IPS-18c (cell line): Measurements from ENCODE around the gene ZNF23.

Source experiments
- H3K4me3 ChIP-seq: 2 replicates; pipeline ENCODE4 v1.7.0; 2013; ENCODE audit warnings: low read depth, mild to moderate bottlenecking, low read length, moderate library complexity; ENCODE audit not compliant: insufficient read depth
- H3K9me3 ChIP-seq: one replicate; pipeline ENCODE4 v1.6.1; 2013; ENCODE audit warnings: mild to moderate bottlenecking, low read length, moderate library complexity; ENCODE audit not compliant: control insufficient read depth, insufficient read depth

ZNF23 gene

GRCh38 chr16:71439523-71439922 is 22.5 kb downstream of the ZNF23 start:
- Histone ChIP-seq H3K9me3 (peaks cover 3% of the 10 kb centered on the region), H3K4me3 (no peak overlapping the region)

GRCh38 chr16:71436473-71436872 is 25.6 kb downstream of the ZNF23 start:
- peaks cover under 1% of the 10 kb centered on the region for H3K9me3 ChIP-seq
- no peak overlapping the region for H3K4me3 ChIP-seq

GRCh38 chr16:71432906-71433305 is 29.1 kb downstream of the ZNF23 start:
- Histone ChIP-seq H3K4me3 (no peak overlapping the region), H3K9me3 (no peaks in the 10 kb centered on the region)

- H3K9me3 ChIP-seq = no peaks in the 10 kb centered on the region
- H3K4me3 ChIP-seq = no peak overlapping the region
Observed at GRCh38 chr16:71431991-71432390, 30.1 kb downstream of the ZNF23 start.

DNA sequence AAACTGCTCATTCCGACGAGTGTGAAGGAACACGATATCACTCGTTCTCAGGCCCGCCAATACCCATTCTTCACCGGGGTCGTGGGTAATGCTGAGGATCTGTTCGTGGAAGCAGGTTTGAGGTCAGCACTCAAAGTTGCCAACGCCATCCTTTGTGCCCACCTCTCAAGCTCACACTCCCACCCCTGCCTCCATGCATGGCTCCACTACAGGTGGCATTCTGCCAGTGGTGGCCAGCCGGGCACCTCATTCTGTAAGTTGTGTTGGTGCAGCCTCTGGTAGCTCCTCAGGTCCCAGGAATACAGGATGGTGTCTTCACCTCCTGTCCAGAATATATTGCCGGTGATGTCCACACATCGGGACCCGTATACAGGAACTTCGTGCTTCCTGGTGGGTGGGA is 30.9 kb downstream of the ZNF23 start:
- no peaks in the 10 kb centered on the region for H3K9me3 ChIP-seq
- no peak overlapping the region for H3K4me3 ChIP-seq

- Histone ChIP-seq H3K9me3 (no peaks in the 10 kb centered on the region), H3K4me3 (no peak overlapping the region)
Observed at GRCh38 chr16:71430744-71431143, 31.3 kb downstream of the ZNF23 start.

- Histone ChIP-seq H3K4me3 (no peak overlapping the region), H3K9me3 (no peaks in the 10 kb centered on the region)
Observed at GRCh38 chr16:71429581-71429980, 32.5 kb downstream of the ZNF23 start.

- no peak overlapping the region for H3K4me3 ChIP-seq
- no peaks in the 10 kb centered on the region for H3K9me3 ChIP-seq
Observed at GRCh38 chr16:71428883-71429282, 33.2 kb downstream of the ZNF23 start.

- Histone ChIP-seq H3K9me3 (no peaks in the 10 kb centered on the region), H3K4me3 (no peak overlapping the region)
Observed at GRCh38 chr16:71428385-71428784, 33.7 kb downstream of the ZNF23 start.

DNA sequence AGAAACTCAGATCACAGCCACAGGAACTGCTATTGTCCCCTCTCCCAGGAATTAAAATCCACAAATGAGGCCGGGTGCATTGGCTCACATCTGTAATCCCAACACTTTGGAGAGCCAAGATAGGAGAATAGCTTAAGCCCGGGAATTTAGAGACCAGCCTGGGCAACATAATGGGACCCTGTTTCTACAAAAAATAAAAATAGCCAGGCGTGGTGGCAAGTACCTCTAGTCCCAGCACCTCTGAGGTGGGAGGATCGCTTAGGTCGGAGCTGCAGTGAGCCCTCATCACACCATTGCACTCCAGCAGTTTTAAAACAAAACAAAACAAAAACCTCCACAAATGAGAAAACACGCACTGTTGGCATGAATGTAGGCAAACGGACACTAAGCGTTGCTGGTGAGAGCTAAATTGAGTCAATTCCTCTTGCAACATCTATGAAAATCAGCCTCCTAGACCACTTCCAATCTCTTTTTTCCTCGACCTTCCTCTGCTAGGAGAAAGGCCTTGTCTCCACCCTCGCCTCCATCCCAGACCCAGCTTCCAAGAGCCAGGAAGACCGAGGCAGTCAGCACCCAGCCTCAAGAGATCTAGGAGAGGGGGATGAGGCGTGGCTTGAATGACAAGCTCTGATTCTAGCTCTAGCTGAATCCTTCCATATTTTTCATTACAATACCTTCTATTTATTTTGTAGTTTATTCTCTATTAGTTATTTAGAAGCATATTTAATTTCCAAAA is 35.0 kb downstream of the ZNF23 start:
- H3K4me3 ChIP-seq = no peak overlapping the region; the same call in 1 of the 2 replicates
- no peaks in the 10 kb centered on the region for H3K9me3 ChIP-seq

GRCh38 chr16:71426069-71426879 is 35.8 kb downstream of the ZNF23 start:
- H3K9me3 ChIP-seq = no peaks in the 10 kb centered on the region
- H3K4me3 ChIP-seq = peak overlapping the region; percentile 74

DNA sequence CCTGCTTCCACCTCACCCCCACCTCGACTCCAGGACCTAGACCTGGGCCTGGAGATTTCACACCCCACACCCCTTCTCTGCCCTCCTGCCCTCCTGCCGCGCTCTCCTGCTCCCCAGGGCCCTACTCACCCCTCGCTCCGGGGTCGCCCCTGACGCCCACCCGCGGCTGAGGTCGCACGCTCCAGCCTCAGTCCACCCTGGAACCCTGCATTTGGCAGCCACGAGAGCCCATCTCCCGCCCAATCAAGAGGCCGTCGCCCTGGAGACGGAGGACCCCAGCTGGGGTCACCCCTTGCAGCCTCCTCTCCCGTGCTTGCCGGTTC is 36.3 kb downstream of the ZNF23 start:
- Histone ChIP-seq H3K9me3 (no peaks in the 10 kb centered on the region), H3K4me3 (peak overlapping the region; percentile 74)

DNA sequence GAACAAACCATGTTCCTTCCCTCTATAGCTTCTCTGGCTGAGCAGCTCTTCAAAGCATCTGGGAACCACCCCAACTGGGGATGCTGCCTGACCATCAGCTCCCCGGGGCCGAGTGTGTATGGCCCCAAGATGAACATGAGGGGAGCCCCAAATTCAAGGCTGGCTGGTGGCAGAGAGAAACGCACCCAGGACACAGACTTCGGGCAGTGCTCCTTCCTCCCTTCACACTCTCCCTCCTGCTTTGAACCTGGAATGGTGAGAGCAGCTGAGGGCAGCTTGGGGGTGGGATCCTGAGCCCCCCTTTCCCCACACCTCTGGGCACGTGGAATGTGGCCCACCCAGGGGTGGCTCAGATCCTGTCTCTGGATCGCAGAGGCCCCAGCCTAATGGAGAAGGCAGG is 37.4 kb downstream of the ZNF23 start:
- Histone ChIP-seq H3K9me3 (no peaks in the 10 kb centered on the region), H3K4me3 (no peak overlapping the region)

DNA sequence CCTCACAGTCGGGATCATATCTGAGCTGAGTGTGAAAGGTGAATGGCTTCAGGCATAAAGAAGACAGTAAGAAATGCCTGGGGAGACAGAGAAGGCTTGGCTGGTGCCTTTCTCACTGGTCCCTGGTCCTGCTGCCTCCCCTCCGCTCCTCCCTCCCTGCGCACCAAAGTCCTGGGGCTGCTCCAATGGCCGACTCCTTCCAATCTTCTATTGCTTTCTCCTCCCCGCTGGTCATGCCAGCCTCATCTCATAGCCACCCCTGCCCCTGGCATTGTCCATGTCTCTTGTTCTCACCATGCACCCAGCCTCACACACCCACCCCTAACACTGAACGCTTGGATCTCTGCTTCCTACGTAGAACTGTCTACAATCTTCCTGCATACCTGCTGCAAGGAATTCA is 38.2 kb downstream of the ZNF23 start:
- H3K4me3 ChIP-seq = no peak overlapping the region
- H3K9me3 ChIP-seq = no peaks in the 10 kb centered on the region

DNA sequence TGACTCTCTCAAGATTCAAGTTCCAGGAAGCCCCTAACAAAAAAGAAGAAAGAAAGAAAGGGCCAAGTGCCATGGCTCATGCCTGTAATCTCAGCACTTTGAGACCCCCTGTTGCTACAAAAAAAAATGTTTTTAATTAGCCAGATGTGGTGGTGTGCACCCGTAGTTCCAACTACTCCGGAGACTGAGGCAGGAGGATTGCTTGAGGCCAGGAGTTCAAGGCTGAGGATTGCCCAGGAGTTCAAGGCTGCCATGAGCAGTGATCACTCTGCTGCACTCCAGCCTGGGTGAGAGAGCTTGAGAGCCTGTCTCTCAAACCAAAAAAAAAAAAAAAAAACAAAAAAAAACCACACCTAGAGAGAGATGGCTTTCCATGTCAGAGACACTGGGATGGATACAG is 39.0 kb downstream of the ZNF23 start:
- Histone ChIP-seq H3K9me3 (no peaks in the 10 kb centered on the region), H3K4me3 (no peak overlapping the region)

GRCh38 chr16:71421911-71422310 is 40.1 kb downstream of the ZNF23 start:
- H3K4me3 ChIP-seq = no peak overlapping the region
- H3K9me3 ChIP-seq = no peaks in the 10 kb centered on the region

- H3K4me3 ChIP-seq = no peak overlapping the region
- no peaks in the 10 kb centered on the region for H3K9me3 ChIP-seq
Observed at GRCh38 chr16:71414038-71414437, 48.0 kb downstream of the ZNF23 start.

DNA sequence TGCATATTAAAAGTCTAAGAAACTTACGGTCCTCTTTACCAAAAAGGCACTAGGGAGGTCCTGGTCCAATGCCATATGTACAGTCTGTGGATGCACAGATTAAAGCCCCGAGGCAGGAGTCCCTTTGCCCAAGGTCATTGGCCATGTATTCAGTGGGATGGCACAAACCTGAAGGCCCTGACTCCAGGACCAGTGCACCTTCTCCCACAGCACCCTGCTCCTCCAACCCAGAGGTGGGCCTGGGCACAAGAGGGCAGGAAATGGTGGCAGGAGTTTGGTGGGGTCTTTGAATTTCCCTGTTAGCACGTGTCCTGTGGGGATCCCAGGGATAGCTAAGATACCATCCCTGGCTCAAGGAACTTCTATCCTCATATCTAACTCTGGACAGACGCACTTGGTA is 48.7 kb downstream of the ZNF23 start:
- H3K4me3 ChIP-seq = no peak overlapping the region
- no peaks in the 10 kb centered on the region for H3K9me3 ChIP-seq
